CD4-positive, alpha-beta T cell treated with Interleukin-4 for 4 hours (primary cell): Measurements from ENCODE around the gene MALL.
A peak's percentile ranks its signal among the peaks of the same experiment; 100 is the strongest.
"Not testable (repeated sequence)": the region's sequence is repeated elsewhere in the genome, so short reads cannot be mapped to it uniquely, and the experiment has no call there.

Experiments used
- DNase-seq: peaks from one replicate; pipeline ENCODE4 v3.0.0-alpha.2; 2020

Gene MALL

GRCh38 chr2:110115291-110116032 lies at the start of gene MALL:
MALL (minus strand) TSS chr2:110115822; CDS start chr2:110115792, 30 bp downstream.
- DNase-seq = no peak

- DNase-seq = peak; percentile 37
These were observed 41.7 kb upstream of the MALL start for GRCh38 chr2:110157153-110157793.

GRCh38 chr2:110154828-110155227 lies 39.2 kb upstream of the MALL start:
- DNase-seq = not testable (repeated sequence)

- DNase-seq = not testable (repeated sequence)
These were observed 38.6 kb upstream of the MALL start for GRCh38 chr2:110154188-110154587.

- no peak for DNase-seq
These were observed 37.8 kb upstream of the MALL start for GRCh38 chr2:110153416-110153815.

- DNase-seq = no peak
These were observed 37.3 kb upstream of the MALL start for GRCh38 chr2:110152943-110153342.

GRCh38 chr2:110149330-110150220 lies 34.0 kb upstream of the MALL start:
- DNase-seq = no peak

- no peak for DNase-seq
These were observed 31.3 kb upstream of the MALL start for GRCh38 chr2:110146945-110147332.

GRCh38 chr2:110146183-110146944 lies 30.7 kb upstream of the MALL start:
- DNase-seq = no peak

- no peak for DNase-seq
These were observed 28.4 kb upstream of the MALL start for GRCh38 chr2:110143982-110144381.

GRCh38 chr2:110140401-110140800 lies 24.8 kb upstream of the MALL start:
- DNase-seq = no peak

- DNase-seq = no peak
These were observed 18.4 kb upstream of the MALL start for GRCh38 chr2:110134025-110134424.

GRCh38 chr2:110131166-110131565 lies 15.5 kb upstream of the MALL start:
- no peak for DNase-seq

- DNase-seq = no peak
These were observed 15.1 kb upstream of the MALL start for GRCh38 chr2:110130757-110131156.

GRCh38 chr2:110126906-110127305 lies 11.3 kb upstream of the MALL start:
- no peak for DNase-seq

GRCh38 chr2:110126086-110126773 lies 10.6 kb upstream of the MALL start:
- no peak for DNase-seq

GRCh38 chr2:110124939-110125691 lies 9.5 kb upstream of the MALL start:
- no peak for DNase-seq

- no peak for DNase-seq
These were observed 8.6 kb upstream of the MALL start for GRCh38 chr2:110124038-110124825.

- no peak for DNase-seq
These were observed 6.0 kb upstream of the MALL start for GRCh38 chr2:110121592-110121991.

GRCh38 chr2:110121052-110121334 lies 5.4 kb upstream of the MALL start:
- DNase-seq = no peak
